SH-SY5Y (cell line): ENCODE data around the gene POC1B.

Experiments used
- GATA2 ChIP-seq: IDR thresholded peaks from 2 replicates; pipeline ENCODE4 v1.6.1; 2011; ENCODE audit warnings: mild to moderate bottlenecking, low read depth, low read length
- GATA3 ChIP-seq: IDR thresholded peaks from 2 replicates; pipeline ENCODE4 v1.6.1; 2011; ENCODE audit warnings: low read depth, mild to moderate bottlenecking, low read length, moderate library complexity

Gene POC1B

DNA sequence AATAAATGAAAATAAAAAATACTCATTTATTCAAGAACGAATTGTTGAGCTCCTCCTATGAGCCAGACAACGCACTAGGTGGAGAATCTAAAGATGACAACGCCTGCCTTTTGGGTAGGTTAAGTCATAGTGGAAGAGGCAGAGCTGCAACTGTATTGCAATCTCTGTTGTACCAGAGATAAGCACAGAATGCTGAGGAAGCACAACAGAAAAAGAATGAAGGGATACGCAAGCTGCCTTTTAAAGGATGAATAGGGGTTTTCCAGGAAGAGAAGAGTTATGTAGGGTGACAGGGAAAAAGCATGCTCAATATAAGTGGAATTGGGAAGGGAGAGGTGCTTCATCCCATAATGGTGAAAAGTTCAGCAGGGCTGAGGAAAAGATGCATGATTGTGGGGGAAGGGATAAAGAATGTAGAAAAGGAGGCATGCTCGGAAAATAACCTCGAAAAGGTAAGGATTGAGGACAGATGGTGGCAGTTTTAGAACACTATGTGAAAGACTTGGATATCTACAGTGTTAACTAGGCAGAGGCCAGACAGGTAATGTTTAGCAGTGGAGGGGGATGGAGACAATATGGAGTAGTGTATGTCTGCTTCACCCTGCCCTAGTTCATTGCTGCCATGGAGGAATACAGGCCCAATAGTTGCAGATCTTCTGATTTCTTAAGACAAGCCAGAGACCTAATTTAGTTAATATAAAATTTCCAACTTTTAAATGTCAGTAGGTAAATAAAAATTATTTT, 109.6 kb downstream of the POC1B start:
- TF ChIP-seq GATA2 (no peak), GATA3 (no peak)

DNA sequence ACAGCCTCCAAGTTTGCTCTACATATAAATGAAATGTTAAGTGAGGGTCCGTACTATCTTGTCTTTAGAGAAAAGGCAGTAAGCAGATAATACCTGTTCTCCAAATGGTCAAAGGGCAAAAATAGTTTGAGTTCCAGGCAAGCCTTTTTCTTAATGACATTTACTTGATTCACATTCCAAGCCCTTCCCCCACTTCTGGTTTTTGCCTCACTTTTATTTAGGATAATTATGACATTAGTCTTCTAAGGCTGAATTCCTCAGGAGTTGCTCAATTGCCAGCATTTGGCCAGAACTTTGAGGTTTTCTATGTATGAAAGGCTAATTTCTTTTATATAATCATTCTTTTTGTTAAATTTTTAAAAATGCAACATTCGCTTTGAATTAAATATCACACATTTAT, 111.0 kb downstream of the POC1B start:
- TF ChIP-seq GATA2: no peak
- no peak for TF ChIP-seq GATA3

DNA sequence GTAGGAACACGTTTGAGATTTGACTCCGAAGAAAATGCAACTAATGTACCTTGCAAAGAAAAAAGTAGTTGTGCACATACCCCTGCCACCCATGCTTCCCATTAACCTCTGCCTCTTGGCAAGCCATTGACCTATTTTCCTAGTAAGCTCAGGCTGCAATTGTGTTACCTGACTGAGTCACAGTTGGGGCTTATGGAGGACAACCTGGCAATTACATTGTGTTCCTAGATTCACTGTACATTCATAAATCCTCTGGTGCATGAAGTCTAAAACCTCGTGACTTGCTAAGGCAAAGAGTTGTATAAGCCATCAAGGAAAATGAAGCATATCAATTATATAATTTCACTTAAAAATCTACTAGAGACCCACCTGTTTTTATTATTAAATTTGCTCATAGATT, 111.5 kb downstream of the POC1B start:
- TF ChIP-seq GATA3 (no peak), GATA2 (no peak)

DNA sequence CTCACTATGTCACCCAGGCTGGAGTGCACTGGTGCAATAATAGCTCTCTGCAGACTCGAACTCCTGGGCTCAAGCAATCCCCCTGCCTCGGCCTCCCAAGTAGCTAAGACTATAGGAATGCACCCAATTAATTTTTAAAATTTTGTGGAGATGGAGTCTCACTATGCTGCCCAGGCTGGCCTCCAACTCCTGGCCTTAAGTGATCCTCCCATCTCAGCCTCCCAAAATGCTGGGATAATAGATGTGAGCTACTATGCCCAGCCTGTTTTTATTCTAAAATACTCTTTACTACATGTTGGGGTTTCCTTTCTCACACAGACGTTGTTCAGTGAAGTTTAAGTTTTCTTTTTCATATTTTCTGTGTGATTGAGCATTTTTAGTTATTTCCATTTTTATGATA, 112.6 kb downstream of the POC1B start:
- TF ChIP-seq GATA2 (no peak), GATA3 (no peak)

DNA sequence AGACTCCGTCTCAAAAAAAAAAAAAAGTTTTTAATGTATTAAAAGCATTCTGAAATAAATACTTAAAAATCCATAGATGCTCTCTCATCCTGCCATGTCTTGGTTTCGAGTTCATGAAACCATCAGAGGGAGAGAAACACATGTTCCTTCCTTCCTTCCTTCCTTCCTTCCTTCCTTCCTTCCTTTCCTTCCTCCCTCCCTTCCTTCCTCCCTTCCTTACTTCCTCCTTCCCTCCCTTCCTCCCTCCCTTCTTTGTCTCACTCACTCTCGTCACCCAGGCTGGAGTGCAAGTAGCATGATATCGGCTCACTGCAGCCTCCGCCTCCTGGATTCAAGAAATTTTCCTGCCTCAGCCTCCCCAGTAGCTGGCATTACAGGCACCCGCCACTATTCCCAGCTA, 113.2 kb downstream of the POC1B start:
- no peak for TF ChIP-seq GATA2

DNA sequence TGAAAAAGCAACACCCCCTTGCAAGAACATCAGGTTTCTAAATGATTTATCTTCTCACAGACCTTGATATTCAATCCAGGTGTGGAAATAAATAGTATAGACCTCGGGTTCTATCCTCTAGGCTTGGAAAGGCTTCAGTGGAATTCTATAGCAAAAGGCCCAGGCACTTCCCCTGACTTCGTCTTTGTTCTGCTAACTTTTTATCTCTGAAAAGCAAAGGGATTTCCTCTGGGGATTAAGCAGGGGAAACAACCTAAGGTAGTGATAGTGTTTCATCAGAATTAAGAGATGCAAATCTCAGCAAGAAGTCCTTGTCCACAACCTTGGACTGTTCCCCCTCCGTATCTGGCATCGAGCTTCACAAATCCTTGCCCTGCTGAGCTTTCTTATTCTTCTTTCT, 114.0 kb downstream of the POC1B start:
- TF ChIP-seq GATA2: no peak
- no peak for TF ChIP-seq GATA3

DNA sequence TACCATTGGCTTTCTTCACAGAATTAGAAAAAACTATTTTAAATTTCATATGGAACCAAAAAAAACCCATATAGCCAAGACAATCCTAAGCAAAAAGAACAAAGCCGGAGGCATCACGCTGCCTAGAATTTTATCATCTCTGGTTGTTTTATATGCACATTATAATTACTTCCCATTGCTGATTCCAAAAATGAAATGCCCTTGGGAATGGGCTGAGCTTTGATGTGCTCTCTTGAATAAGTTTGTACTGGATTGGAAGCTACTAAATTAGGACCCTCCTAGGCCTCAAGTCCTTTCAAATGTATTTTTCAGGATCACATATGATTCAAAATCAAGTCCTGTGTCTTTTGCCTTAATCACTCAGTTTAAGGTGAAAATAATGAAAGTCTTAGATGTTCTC, 114.6 kb downstream of the POC1B start:
- TF ChIP-seq GATA3 (no peak), GATA2 (no peak)

DNA sequence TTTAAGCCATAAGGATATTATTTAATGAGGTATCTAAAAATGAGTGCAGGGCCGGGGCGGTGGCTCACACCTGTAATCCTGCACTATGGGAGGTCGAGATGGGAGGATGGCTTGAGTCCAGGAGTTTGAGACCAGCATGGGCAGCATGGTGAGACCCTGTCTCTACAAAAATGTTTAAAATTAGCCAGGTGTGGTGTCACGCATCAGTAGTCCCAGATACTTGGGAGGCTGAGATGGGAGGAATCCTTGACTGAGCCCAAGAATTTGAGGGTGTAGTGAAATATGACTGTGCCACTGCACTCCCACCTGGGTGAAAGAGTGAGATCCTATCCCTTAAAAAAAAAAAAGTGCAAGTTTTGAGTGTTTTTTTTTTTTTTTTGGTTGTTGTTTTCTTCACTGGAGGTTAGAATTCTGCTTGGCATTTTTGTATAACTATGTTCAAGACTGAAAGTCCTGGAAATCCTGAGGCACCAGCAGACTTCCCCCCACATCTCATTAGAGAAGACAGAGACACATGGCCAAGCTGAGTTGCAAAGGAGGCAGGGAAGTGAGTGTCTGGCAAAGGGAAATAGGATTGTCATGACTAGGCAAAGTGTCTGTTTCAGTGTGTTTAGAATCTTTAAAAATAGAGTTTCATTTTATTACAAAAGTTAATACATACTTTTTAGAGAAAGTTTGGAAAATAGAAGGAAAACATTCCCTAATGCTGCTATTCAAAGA, 120.1 kb downstream of the POC1B start:
- no peak for TF ChIP-seq GATA3

DNA sequence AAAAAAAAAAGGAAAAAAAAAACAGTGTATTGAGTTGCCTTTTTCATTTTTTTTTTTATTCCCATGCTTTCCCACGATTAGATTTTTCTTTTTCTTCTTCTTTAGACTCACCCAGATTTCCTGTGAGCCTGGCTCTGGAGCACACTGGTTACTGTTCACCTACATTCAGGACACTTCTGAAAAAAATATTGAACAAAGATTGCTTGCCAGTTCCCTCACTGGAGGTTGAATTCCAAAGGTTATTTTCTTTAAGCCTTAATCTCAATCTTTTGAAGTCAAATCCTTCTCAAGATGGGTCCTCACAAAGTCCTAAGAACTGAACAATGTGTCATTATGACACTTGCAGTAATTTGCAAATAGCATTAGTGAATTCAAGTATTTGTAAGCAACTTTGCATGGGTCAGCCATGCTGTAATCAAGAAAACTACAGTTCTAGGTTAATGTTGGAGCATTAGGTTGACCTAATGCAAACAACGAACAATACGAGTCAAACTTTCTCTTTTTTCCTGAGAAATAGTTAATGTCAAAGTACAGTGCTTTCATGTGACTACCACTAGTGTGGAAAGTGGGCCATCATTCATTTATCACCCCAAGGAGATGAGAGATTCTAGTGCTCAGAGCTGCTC, 124.3 kb downstream of the POC1B start:
- TF ChIP-seq GATA3 (no peak), GATA2 (no peak)

DNA sequence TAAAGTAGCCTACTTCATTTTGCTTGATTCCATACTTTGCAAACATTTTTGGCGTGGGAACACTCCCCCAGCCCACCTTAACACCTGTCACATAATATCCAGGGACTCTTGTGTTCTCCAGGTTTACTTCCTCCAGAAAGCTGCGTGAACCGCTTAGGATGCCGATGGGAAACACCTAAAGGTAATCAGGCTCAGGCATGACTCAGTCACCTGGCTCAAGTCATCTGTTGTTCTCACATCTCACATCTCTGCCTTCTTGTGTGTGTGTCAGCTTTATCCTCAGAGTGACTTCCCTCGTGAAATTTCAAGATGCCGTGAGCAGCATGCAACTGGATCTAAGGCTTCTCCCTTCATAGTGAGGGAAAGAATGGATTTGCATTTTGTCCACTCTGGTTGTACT, 125.4 kb downstream of the POC1B start:
- TF ChIP-seq GATA3 (no peak), GATA2 (no peak)

DNA sequence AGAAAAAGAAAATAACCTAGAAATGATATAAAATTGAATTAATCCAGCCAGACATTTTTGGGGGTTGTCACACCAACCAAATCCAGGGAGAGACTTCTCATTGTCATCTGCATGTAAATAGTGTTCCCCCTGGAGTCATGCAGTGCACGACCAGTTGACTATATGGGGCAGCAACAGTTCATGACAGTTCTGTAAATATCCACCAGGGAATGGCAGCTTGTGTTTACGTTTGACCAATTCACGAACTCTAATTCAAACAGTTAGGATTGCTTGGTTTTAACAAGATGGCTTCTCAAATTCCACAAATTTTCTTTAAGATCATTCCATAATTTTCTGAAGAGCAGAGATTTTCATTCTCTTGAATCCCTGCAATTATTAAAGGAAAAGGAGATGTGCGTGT, 130.1 kb downstream of the POC1B start:
- no peak for TF ChIP-seq GATA2

DNA sequence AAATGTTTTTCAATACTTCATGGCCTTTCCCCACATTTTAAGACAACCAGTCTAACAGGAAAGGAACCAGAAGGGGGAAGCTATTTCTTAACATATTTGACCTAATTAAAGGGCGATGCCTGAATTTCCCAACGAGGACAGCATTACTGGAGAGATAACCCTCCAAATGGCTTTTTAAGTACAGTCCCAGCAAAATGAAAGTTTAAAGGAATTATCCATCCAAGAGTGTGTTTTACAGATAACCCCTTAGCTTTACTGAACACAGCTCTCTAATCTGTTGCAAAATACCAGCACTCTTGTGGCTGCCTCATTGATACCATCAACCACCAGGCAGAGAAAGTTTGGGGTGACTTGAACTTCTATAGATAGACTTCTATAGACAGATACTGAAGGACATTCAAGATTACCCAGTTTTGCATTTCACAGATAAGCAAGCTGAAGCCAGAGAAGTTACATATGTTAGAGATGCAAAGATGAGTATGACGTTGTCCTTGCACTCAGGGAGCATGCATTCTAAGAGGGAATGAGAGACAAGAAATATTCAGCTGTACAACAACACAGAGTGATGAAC, 132.2 kb downstream of the POC1B start:
- TF ChIP-seq GATA2 (no peak), GATA3 (no peak)

DNA sequence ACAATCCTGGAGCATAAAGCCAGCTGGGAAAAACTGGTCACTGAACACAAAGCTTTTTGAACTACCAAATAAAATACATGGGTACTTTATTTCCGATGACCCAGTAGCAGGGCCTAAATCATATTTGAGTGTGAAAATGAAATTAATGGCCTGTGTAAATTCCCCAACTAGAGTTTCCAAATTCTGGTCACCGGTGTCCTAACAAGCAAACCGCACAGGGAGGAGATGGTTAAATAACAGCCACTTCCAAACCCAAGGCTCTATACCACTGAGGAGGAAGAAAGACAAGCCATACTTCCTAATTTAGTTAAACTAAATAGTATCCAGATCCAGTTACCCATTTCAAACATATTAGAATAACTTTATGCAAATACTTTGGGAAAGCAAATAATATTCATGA, 133.5 kb downstream of the POC1B start:
- no peak for TF ChIP-seq GATA3
- TF ChIP-seq GATA2: no peak

DNA sequence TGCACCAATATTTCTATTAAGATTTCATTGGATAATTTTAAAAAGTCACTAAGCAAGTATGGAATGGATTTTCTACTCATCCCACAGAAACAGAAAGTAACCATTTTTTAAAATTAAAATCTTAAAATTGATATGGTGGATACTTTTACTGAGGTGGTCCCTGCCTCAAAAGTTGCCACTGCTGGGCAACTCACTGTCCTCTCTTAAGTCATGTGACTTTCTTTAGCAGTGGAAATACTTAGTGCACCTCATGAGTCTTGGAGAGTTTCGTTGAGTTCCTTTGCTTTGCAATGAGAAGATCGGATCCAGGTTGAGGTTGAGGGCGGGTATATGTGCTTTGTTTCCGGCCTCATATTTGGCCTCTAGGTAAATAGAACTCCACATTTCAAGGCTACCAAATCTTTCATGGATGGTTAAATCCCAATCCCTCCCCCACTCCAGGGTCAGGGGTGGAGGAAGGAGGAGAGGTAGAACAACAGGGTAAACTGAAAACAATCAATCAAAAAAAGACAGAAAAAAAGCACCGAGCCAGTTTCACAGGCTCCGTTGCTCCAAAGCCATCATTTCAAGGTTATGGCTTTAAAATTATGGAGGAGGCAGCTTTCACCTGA, 134.0 kb downstream of the POC1B start:
- TF ChIP-seq GATA3: no peak
- no peak for TF ChIP-seq GATA2
